ENCODE results near the gene TMEM139.
"Not testable (repeated sequence)": the region's sequence is repeated elsewhere in the genome, so short reads cannot be mapped to it uniquely, and the experiment has no call there.

TMEM139 gene

DNA sequence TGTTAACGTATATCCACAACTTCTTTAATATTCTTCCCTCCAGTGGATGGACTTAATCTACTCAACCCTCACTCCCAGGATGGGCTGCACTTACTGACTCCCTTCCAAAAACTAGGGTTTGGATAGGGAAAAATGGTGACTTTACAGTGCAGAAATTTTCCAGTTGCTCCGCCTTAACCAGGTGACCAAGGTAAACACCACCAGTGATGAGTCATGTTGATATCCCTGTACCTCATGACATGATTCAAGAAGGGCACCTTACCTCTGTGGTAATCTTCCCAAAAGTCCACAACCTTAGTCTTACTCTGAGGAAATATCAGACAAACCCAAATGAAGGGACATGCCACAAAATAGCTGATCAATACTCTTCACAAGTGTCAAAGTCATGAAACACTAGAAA is 25.0 kb upstream of the TMEM139 start:
- DNase-seq (ENCODE audit: low read depth), result no peak

DNA sequence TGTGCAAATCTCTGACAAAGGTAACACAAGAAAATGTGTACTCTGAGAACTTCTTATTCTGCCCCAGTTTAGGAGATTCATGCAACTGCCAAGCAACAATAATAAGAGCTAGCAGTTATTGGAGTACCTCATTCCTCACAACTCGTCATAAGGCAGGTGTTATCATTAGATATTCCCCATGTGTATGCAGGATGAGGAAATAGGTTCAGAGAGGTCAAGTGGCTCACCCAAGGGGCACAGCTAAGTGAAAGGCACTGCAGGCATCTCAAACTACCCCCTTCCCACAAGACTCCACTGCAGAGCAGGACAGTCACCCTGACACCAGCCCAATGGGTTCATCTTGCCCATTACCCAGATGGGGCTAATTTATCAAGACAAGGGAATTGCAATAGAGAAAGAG is 22.9 kb upstream of the TMEM139 start:
- no peak for DNase-seq (ENCODE audit: low read depth)

GRCh38 chr7:143263266-143264195 is 21.2 kb upstream of the TMEM139 start, which contains the start of gene GSTK1:
Gene GSTK1, plus strand, starts transcription at chr7:143263441. Its CDS starts 73 bp downstream, at chr7:143263514.
- DNase-seq (ENCODE audit: low read depth), result peak; percentile 66

GRCh38 chr7:143264196-143264568 is 20.6 kb upstream of the TMEM139 start:
- DNase-seq (ENCODE audit: low read depth), result not testable (repeated sequence)

DNA sequence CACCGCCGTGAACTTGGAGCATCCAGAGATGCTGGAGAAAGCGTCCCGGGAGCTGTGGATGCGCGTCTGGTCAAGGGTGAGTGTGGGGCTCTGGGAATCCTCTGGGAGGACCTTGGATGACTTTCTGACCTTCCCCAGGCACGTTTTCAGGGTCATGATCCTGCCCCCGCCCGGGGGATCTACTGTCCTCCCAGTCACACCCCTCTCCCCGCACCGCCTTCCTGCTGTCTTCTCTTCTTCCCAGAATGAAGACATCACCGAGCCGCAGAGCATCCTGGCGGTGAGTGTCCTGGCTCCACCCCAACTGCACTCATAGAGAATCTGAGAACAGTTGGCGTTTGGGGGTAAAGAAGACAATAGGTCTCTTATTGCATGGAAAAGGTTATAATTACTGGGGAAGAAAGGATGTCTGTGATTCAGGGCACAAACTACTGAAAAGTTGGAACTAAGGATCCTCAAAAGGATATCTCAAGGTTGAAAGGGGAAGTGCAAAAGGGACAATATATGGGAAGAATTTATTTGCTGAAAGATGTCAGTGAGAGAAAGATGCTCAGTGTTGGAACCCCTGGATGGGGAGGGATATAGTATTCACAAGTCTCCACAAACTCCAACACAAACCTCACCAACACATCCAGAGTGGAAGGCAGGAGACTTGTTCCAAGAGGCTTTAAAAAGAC is 19.6 kb upstream of the TMEM139 start:
- no peak for DNase-seq (ENCODE audit: low read depth)

DNA sequence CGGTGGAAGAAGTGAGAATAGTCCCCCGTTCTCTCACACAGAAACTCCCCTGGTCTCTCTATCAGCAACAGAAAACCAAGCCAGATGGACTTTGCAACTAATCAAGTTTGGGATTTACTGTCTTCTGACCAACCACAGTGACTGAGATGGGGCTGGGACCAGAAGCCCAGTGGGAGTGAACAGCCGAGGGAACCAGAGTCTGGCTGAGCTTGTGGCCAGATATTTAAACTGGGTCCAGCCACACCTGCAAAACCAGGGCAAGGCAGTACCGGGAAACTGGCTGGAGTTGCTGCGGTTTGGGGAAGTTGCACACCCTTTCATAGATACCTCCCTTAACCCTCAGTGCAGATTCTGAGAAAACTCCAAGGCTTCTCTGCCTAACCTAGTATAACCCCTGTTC is 15.5 kb upstream of the TMEM139 start:
- no peak for DNase-seq (ENCODE audit: low read depth)

GRCh38 chr7:143271240-143271639 is 13.5 kb upstream of the TMEM139 start:
- no peak for DNase-seq (ENCODE audit: low read depth)

DNA sequence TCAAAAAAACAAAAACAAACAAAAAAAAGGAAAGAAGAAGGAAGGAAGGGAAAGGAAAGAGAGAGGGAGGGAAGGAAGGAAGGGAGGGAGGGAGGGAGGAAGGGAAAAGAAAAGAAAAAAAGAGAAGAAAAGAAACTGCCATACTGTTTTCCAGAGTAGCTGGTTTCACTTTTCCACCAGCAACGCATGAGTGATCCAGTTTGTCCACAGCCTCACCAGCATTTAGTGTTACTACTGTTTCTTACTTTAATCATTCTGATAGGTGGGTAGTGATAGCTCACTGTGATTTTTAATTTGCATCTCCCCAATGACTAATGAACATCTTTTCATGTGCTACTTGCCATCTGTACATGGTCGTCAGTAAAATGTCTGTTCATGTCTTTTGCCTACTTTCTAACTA is 11.9 kb upstream of the TMEM139 start:
- no peak for DNase-seq (ENCODE audit: low read depth)

DNA sequence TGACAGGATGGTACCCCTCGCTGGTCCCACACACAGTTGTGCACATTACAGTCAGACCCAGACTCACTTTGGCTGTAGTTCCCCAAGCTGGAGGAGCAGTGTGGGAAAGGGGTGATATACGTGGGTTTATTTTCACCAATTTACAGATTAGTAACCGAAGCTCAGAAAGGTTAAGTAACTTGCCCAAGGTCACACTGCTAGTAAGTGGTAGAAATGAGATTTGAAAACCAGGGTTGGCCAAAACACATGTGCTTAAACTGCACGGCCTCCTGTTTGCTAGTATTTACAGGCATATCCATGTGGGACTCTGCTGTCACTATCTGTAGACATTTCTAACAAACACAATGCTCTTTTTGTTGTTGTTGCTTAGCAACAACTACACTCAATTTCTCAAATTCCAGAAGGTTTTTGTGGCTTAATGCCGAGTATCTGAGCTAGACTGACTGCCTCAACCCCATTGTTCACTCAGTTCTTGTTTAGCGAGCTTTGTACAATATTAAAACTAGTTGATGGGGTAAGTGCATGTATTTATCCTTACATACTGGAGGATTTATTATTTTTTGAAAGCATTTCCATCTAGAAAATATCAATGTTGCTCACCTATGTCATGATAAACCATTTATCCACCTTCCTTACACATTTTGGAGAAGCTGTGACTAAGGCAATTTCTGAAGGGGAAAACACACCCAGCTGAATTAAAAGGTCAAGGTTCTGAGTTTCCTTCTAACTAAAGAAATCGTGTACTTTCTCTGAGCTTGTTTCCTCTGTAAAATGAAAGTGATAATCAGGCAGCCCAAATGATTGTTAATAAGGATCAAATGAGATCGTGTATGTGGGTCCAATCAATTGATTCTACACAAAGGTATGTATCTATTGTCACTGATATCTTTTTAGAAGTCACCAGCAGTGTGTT is 5.3 kb upstream of the TMEM139 start:
- DNase-seq (ENCODE audit: low read depth), result no peak

GRCh38 chr7:143280160-143280559 is 4.6 kb upstream of the TMEM139 start:
- no peak for DNase-seq (ENCODE audit: low read depth)

DNA sequence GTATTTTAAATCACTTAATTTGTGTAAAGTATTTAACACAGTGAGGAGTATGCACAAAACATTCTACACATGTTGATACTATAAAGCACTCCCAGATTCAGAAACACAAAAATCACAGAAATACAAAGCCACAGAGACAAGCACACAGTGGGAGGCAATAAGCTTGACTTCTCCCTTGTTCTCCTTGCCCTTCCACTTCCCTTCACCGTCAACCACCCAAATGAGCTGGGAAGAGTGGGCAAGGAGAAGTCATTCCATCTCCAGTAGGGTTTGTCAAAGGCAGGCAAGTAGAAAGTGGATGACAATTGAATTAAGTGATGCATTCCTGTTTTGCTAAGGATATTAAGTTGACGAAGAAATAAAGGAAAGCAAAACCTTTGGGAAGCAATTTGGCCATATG is 4.2 kb upstream of the TMEM139 start:
- no peak for DNase-seq (ENCODE audit: low read depth)

DNA sequence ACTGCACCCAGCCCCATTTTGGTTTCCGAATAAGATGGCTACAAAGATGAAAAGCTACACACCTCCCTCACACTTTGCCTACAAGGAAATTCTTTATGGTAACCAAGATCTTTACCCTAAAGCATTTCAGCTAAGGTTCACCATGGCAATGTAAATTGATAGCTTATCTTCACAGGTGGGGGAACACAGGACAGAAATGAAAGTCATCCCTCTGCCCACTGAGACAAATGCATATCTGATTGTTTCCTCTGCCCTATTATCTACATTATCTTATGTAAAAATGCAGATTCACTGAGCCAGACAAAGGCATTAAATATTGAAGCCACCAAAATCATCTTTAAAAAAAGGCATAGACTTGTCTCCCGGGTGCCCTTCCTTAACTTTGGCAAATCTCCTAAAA is 3.2 kb upstream of the TMEM139 start:
- no peak for DNase-seq (ENCODE audit: low read depth)

- no peak for DNase-seq (ENCODE audit: low read depth)
Observed at GRCh38 chr7:143282124-143282523, 2.6 kb upstream of the TMEM139 start.

DNA sequence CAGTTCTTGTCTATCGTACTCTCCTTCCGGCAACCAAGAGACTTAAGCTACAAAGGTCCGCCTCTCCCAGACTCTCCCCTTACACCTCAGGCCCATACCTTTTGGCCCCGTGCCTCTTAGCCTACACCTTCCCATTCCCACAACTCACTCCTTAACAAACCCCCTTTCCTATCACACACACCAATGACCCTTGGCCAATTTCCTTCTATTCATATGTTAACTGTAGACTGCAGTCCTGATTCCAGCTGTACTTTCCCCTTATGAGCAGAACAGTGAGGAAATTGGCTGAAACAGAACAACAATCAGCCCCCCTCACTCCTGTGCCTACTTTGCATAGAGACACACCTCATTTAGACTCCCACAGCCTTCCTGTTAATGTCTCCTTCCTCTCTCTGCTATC is 1.4 kb upstream of the TMEM139 start:
- no peak for DNase-seq (ENCODE audit: low read depth)

GRCh38 chr7:143285470-143285778 is 666 bp downstream of the TMEM139 start:
- no peak for DNase-seq (ENCODE audit: low read depth)

DNA sequence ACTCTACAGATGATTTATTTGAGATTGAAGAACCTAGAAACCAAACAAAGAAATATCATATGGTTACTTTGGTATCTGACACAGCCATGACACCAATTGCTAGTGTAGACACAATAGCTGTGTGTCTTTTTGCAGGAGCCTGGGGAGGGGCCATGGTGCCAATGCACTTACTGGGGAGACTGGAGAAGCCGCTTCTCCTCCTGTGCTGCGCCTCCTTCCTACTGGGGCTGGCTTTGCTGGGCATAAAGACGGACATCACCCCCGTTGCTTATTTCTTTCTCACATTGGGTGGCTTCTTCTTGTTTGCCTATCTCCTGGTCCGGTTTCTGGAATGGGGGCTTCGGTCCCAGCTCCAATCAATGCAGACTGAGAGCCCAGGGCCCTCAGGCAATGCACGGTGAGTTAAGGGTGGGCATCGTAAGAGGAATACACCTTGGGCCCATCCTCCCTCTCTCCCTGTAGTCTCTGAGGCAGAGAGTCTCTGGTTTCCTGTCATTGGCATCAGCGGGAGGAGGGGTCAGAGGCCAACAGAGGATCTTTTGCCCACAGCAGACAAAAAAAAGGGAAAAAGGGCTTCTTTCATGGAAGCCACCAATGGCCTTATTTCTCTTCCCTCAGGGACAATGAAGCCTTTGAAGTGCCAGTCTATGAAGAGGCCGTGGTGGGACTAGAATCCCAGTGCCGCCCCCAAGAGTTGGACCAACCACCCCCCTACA is 1.2 kb downstream of the TMEM139 start:
- DNase-seq (ENCODE audit: low read depth), result no peak

- DNase-seq (ENCODE audit: low read depth), result no peak
Observed at GRCh38 chr7:143286522-143286890, 1.7 kb downstream of the TMEM139 start.

- no peak for DNase-seq (ENCODE audit: low read depth)
Observed at GRCh38 chr7:143287339-143287934, 2.7 kb downstream of the TMEM139 start.

DNA sequence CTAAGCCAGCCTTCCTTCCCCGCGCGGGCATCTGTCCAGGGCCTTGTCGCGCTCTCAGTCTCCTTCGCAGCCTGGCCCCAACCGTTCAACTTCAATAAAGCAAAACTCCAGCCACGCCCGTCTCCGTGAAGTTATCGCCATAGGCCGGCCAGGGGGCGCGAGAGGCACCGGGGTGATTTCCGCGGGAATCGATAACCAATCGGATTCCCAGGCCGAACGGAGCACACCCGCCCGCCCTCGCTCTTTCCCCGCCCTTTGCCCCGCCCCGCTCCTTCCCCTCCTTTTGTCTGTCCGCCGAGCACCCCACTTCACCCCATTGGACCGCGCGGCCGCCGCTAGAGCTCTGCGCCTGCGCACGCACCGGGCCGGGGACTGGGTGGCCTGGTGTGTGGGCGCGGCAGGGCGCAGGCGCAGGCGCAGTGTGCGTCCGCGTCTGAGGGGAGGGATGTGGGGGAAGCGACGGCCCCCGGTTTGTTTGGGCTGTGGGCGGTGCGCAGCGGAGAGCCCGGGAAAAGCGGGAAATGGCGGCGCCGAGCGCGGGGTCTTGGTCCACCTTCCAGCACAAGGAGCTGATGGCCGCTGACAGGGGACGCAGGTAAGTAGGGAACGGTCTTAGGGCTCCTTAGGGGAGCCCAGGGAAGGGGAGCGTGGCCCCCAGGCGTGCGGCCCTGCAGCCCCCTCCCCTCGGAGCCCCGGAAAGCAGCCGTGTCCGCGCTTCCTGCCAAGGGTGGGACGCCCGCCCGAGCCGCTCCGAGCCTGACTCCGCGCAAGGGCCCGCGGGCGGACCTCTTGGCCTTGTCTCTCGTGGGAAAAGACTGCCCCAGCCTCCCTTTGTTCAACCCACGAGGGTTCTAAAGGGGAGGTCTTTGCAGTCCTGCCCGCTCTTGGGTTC is 3.4 kb downstream of the TMEM139 start, which contains the start of gene CASP2:
CASP2 (plus strand) TSS at position 417 of the 892 bp plus-strand sequence; CDS start at position 522, 105 bp downstream.
- DNase-seq (ENCODE audit: low read depth), result peak; percentile 99

DNA sequence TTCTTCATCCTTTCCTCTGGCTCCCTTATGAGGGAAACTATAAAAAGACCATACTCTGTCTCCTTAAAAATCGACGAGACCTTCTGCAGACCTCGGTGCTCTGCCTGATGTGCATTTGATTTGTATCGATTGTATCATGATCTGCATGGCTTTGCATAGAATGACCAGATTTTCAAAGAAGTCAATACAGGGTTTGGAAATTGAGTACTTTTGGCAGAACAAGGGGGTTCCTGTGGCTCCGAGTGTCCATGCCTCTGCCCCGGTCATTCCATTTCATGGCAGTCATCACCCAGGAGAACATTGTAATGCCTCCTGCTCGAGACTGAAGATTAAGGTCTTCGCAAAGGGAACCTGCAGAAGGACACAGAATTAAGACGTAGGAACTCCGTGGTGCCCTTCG is 4.1 kb downstream of the TMEM139 start:
- no peak for DNase-seq (ENCODE audit: low read depth)
